Activated naive CD4-positive, alpha-beta T cell (primary cell): ENCODE data around the gene HIBCH.
"Not testable (repeated sequence)": the region's sequence is repeated elsewhere in the genome, so short reads cannot be mapped to it uniquely, and the experiment has no call there.

ENCODE experiments used
- DNase-seq, 4 experiments: peaks; one replicate each; lab custom pipeline; 2025; lab: John Stamatoyannopoulos, UW

HIBCH gene

DNA sequence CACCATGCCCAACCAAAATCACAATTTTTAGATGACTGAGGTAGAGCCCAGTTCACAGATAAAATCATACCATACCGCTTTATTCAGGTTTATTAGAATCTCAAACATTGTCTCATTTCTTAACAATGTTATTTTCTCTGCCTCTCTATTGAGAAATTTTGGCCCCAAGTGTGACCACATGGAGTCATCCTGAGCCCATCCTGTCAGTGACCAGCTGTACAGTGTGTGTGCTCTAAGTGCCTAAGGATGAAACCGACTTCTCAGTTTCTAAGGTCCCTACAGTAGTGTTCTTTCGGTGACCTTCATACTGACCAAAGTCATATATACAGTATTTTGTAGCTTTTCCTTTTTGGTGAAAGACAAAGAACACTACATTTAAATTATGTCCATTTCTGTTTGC, 133.4 kb downstream of the HIBCH start:
- no peak for DNase-seq

DNA sequence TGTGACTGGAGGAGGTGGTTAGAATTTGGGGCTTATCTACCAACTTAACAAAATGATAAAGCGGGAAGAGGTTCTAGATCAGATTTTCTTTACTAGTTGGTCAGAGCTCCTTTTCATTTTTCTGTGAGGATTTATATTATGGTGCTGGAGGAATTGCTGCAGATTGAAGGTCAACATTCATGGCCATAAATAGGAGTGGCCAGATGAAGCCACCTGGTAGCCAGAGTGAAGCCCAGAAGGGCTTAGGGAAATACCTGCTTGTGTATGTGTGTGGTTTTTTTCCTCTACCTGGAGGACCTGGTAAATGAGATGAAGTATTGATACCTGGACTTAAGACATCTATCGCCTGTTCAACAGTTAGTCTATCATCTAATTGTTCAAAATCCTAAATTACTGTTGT, 134.2 kb downstream of the HIBCH start:
- DNase-seq, result no peak

DNA sequence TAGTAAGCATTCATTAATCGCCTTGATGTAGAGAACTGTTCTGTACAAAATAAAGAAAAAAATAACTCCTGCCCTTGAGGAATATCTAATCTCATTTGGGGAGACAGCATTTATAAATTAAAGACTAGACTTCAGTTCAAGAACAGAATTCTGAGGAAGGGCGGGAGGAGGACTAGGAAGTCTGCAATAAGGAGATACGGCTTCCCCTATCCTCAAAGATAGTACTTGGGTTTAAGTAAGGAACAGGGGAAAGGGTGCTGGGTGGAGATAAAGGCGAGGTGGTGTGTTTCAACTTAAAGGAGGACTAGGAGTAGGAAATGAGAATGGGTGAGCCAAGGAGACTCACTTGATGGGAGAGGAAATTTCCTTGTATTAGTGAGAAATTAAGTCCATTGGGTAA, 135.2 kb downstream of the HIBCH start:
- DNase-seq, result no peak

DNA sequence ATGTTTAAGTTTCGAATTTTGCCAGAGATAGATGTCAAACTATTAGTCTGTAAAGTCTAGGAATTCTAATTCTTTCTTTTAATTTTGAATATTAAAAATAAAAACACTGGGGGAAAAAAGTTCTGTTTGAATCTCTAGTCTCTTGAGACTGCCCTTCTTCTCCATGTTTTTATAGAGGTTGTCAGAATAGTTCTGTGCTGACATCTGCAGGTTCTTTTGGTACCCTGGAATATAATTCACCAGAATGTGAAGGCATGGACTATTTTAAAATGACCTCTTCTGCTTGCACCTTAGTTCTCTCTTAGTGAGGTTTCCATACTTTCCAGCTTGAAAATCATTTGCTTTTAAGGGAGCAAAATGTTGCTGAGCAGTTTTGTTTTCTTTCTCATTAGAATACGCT, 136.1 kb downstream of the HIBCH start:
- no peak for DNase-seq

DNA sequence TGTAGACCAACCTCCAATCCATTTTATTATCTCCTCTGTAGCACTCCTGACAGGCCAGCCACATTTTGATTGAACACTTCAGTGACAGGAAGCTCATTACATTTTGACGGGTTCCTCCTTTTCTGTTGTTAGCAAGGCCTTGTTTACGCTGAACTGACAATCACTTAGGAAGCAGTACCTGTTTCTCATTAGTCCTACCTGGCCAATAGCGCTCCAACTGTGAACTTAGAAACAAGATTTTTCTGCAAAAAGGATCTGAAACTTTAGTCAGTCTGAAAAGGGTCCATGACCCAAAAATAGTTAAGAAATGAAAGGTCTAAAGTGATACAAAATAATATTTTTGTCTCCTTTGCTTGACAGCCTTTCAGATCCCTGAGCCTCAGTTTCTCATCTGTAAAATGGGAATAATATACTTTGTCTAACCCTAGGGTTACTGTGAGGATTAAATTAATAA, 137.5 kb downstream of the HIBCH start:
- no peak for DNase-seq

DNA sequence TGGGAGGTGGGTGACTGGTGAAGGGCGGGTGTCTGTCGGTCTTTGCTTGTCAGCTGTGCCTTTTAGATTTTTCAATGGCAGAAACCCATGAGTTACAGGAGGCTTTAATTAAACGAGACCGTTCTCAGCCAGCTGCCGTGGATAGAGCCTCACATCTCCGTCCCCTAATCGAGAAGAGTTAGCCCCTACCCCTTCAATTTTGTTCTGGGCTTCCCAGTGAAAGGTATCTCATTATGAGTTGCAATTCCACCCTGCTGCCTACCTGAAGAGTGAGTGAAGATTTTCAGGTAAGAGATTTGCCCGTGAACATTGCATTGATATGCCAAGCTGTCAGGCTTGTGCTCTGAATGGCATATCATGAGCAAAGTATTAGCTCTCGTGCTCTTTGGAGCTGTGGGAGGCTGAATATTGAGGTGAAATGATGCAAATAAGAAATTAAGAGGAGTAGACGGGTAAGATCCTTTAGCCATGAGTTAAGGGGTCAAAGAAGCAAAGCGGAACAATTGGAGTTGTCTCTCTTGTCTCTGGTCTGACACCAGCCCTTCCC, 138.4 kb downstream of the HIBCH start:
- no peak for DNase-seq

DNA sequence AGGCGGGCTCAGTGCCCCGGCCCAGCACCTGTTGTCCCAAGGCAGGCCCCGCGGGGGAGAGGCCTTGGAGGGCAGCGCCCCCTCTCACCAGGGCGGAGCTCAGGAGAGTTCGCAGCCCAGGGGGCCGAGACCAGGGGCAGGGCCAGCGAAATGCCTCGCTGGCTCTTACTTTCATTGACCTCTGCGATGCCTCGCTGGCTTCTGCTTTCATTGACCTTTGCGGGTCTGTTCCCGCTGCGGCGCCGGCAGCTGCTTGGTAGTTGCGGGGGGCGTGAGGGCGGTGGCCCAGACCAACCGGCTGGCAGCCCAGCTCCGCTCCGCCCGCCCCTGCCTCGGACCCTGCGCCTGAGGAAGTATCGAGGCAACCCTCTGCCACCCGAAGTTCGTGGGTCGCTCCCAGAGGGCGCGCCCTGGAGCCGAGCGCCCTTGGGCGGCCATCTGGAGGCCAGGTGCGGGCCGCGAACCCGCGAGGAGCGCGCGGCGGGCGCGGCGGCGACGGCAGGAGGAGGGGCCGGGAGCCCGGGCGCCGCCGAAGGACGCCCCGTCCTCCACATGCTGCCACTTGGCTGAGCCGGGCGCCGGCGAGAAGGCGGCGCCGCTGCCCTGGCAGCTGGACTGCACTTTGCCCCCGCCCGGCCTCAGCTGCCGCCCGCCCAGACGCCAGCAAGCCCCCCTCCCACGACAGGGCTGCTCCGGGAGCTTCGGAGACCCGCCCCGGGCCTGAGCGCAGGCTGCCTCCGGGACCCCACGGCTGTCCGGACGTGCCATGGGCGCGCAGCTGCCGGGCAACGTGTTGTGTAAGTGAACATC, 139.1 kb downstream of the HIBCH start:
- peak in 2 of 4 experiments; percentile 1 to 7 for DNase-seq

- no peak for DNase-seq
These were observed 139.8 kb downstream of the HIBCH start for GRCh38 chr2:190179754-190180312.

DNA sequence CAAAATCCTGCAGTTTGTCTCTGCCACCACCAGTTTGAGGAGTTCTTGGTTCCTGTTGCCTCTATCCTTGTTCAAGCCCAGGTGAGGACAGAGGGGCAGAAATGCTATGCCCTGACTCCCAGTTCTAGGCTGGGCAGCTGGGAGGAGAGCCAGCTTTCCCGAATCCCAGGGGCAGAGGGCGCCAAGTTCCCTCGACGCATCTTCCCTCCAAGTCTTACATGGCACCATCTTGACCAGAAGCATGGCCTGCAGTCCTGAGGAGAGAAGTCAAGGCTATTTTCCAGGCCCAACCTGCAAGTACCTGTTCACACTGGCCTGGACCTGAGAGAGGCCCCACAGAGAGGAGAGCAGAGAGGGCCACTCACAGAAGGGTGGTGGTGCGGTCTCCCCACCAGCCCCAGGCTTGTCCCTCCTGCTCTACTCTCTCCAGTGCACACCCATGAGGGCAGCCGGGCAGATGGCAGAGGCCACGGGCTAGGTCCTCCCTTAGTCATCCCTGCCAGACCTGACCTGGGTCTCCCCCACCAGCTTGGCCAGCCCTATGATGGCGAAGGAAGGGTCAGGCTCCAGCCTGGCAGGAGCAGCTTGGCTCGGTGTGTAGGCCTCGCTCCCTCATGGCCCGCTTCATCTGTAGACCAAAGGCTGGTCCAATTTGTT, 141.4 kb downstream of the HIBCH start:
- DNase-seq, result no peak

DNA sequence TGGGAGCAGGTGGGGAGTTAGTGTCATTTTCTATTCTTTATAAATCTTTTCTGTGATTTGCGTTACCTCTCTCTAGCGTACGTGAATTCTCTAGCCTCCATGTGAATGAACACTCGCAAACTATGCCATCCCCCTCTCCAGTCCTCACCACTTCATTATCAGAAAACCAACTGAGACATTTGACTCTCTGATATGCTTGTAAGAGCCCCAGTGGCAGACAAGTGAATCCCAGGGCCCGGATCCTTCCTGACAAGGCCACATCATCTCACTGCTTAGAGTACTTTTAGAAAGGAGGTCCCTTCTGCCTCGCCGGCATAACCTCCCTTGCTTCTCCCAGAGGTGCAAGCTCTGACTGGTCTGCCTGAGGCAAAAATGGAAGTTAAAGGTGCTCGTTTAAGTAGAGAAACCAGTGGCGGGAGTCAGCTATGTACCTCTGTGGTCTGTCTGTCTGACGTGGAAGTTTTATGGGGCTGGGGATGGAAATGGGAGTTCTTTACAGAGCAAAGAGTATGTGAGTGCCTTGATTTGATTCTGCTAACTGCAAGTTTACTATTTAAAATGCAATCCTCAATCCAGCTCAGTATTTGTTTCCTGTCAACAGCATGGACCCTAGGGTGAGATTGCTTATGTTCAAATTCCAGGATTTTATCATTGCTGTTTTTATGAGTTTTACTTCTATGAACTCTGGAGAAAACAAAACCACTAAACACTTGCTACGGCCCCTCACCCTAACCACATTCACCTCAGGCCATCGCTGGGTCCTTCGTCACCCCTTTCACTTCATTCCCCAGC, 142.2 kb downstream of the HIBCH start:
- DNase-seq, result no peak

- no peak for DNase-seq
These were observed 146.2 kb downstream of the HIBCH start for GRCh38 chr2:190173392-190173791.

GRCh38 chr2:190170673-190171072, 149.0 kb downstream of the HIBCH start:
- no peak for DNase-seq

DNA sequence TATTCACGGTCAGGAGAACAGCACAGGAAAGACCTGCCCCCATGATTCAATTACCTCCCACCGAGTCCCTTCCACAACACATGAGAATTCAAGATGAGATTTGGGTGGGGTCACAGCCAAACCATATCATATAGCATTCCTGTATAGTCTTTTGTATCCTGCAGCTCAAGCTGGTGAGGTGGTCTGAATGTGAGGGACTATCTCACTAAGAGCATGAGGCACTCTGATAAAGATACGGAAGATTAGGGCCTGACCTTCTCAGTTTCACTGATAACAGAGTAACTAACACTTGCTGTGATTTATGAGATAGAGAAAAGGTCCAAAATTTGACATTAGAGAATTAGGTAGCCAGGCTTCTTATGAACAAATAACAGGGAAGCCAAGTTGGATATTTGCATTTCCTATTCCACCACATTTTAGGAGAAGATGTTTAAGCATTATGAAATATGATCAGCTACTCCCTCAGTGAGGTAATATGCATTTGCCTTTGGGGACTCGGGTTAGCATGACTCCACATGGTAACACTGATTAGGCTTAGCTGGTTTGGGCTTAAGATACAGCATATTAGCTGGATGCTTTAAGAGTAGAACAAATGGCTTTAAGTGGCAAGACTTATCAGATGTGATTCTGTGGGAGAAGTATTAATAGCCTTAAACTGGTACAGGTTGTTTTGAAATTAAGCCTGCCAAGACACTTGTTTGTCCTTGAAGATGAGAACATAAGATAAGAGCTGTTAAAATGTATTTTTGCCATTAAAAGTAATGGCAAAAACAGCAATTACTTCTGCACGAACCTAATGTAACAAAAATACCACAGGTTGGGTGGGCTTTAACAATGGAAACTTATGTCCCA, 150.2 kb downstream of the HIBCH start:
- no peak for DNase-seq

DNA sequence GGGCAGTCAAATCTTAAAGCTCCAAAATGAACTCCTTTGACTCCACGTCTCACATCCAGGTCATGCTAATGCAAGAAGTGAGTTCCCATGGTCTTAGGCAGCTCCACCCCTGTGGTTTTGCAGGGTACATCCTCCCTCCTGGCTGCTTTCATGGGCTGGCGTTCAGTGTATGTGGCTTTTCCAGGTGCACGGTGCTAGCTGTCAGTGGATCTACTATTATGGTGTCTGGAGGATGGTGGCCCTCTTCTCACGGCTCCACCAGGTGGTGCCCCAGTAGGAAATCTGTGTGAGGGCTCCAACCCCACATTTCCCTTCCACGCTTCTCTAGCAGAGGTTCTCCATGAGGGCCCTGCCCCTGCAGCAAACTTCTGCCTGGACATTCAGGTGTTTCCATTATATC, 151.9 kb downstream of the HIBCH start:
- DNase-seq, result no peak

- DNase-seq, result no peak
These were observed 154.1 kb downstream of the HIBCH start for GRCh38 chr2:190165491-190165890.

DNA sequence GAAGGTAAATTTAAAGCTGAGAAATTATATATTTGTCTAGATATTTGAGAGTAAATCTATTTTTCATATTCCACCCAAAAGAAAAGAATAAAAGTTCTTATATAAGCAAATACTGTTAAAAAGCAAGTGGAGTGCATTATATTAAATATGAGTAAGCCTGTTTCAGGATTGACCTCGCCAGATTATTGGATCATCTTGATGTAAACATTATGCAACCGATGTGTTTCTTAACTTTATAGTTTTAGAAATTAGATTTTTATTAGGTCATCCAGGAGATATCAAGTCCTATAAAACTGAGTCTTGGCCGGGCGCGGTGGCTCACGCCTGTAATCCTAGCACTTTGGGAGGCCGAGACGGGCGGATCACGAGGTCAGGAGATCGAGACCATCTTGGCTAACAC, 156.8 kb downstream of the HIBCH start:
- no peak for DNase-seq

DNA sequence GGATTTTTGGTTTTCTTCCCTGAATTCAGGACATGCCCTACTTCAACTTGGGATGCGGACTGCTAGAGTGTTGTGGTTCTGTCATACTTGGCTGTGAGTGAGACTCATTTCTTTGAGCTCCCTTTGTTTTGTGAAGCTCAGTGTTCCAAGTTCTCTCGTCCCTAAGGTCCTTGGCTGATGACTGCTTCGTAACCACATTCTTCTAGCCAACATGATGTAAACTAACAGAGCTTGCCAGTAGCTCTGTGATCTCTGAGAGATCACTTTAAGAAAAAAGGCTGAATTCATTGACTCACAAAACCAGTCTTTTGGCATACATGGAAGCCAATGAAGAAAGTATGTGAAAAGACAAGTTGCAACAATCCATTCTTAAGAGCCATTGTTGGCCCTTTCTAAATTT, 160.2 kb downstream of the HIBCH start:
- DNase-seq, result no peak

DNA sequence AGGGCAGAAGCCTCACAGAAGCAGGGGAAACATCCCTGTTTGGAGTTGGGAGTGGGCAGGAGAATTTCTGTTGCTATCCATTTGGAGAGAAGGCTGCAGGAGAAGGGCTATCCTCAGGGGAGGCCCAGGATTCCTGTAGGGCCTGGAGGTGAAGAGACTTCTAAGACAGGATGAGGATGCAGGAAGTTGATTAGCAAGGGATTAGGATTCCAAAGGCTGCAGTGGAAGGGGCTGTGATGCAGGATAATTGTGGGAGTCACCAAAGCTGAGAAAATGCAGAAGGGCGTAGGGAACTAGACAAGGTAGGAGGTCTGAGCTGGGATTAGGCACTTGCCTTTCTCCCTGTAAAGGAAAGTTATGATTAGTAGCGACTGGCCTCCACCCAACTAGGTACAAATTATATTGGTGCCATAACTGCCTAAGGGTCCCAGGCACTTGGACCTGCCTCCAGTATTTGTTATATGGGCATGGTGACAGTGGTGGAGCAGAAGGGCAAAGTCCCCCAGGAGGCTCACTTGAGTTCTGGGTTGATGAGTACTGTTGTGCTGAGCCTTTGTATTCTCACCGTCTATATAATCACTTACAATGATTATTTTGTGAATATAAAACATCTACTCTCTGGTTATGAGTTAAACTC, 160.7 kb downstream of the HIBCH start:
- DNase-seq, result no peak

GRCh38 chr2:190157613-190158528, 161.8 kb downstream of the HIBCH start:
- DNase-seq, result not testable (repeated sequence)
